Astrocyte of the spinal cord (primary cell): ENCODE results near the gene CD79A.
A peak's percentile ranks its signal among the peaks of the same experiment; 100 is the strongest.

Experiments used
- DNase-seq: peaks from one replicate; pipeline ENCODE4 v3.0.0; 2011; ENCODE audit warnings: low read depth, low spot score
- H3K4me3 ChIP-seq: 2 replicates; pipeline ENCODE4 v1.5.1; 2011; ENCODE audit warnings: low read depth, mild to moderate bottlenecking, low read length, moderate library complexity
- in situ Hi-C: cut with HindIII; loops from 2 replicates; pipeline ENCODE4 v1.10.0; 2017; ENCODE audit warnings: low sequenced_read_pairs
- TF ChIP-seq, protein P1 (sequence below): IDR thresholded peaks from 2 replicates; pipeline ENCODE4 v1.5.1; 2012; ENCODE audit warnings: low read depth, mild to moderate bottlenecking, low read length, inconsistent platforms

CD79A gene

DNA sequence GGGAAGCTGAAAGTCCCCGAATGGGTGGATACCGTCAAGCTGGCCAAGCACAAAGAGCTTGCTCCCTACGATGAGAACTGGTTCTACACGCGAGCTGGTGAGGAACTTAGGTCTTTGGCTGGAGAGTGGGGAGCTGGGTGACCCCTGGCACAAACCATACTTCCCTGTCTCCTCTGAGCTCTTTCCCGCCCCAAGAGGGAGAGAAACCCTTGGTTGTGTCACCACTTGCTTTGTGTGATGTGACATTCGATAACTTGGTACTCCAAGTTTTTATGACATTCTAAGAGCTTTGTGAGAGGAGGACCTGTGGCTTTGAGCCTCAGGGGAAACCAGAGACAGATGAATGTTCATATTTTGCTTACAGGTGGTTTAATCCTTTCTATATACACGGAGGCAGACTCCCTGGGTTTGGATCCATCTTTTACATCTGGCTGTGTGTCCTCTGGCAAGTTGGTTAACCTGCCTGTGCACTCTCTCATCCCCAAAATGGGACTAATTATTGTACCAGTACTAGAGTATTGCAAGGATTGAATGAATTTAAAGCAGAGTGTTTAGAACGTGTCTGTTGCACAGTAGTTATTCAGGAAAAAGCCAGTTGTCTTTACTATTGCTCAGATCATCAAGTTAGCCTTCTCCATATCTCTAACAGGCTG lies 15.8 kb upstream of the CD79A start:
- no peak for DNase-seq
- peak overlapping the region; percentile 79 for H3K4me3 ChIP-seq
- in situ Hi-C loops = no loop called here
- TF ChIP-seq, protein P1, sequence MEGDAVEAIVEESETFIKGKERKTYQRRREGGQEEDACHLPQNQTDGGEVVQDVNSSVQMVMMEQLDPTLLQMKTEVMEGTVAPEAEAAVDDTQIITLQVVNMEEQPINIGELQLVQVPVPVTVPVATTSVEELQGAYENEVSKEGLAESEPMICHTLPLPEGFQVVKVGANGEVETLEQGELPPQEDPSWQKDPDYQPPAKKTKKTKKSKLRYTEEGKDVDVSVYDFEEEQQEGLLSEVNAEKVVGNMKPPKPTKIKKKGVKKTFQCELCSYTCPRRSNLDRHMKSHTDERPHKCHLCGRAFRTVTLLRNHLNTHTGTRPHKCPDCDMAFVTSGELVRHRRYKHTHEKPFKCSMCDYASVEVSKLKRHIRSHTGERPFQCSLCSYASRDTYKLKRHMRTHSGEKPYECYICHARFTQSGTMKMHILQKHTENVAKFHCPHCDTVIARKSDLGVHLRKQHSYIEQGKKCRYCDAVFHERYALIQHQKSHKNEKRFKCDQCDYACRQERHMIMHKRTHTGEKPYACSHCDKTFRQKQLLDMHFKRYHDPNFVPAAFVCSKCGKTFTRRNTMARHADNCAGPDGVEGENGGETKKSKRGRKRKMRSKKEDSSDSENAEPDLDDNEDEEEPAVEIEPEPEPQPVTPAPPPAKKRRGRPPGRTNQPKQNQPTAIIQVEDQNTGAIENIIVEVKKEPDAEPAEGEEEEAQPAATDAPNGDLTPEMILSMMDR = no peak

DNA sequence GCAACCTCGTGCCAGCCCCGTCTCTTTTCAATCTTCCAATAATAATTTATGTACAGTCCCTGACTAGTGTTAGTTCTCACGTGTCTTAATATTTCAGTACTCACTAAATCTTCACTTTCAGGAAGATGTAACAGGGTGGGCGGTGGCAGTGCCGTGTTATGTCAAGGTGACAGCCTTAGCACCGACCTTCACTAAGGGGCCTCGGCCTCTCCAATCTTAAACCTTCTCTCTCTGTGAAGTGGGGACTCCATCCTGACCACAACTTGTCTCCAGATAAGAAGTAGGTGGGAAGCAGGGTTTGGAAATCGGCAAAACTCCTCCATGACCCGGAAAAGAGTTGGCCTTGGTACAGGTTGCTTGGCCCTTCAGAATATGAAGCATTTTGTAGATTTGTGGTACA lies 15.2 kb upstream of the CD79A start:
- in situ Hi-C loops = no loop called here
- DNase-seq = no peak
- peak overlapping the region; percentile 79 for H3K4me3 ChIP-seq
- TF ChIP-seq, protein P1 = no peak

DNA sequence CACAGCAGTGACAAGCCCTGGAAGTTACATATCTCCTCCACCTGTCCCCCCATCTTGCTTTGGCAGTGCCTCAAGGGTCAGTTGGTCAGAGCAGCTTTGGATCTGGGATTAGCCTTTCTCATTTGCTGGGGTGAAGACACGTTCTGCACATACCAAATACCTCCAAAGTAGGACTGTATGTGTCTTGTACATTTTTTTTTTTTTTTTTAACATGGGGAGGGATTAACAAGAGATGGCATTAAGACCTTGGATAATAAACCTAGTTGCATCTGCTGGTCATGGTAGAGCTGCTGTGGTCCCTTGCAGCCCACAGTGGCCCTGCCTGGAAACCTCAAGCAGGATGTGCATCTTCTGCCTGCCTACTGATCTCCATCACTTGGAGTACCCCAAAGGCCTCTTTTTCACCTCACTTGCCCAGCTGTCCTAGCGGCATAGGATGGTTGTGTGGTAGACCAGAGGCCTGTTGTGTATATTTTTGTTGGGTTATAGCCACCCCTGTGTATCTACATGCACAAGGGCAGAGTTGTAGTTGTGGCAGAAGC lies 14.6 kb upstream of the CD79A start:
- in situ Hi-C loops = no loop called here
- TF ChIP-seq, protein P1 = no peak
- H3K4me3 ChIP-seq = no peak overlapping the region
- DNase-seq = no peak

DNA sequence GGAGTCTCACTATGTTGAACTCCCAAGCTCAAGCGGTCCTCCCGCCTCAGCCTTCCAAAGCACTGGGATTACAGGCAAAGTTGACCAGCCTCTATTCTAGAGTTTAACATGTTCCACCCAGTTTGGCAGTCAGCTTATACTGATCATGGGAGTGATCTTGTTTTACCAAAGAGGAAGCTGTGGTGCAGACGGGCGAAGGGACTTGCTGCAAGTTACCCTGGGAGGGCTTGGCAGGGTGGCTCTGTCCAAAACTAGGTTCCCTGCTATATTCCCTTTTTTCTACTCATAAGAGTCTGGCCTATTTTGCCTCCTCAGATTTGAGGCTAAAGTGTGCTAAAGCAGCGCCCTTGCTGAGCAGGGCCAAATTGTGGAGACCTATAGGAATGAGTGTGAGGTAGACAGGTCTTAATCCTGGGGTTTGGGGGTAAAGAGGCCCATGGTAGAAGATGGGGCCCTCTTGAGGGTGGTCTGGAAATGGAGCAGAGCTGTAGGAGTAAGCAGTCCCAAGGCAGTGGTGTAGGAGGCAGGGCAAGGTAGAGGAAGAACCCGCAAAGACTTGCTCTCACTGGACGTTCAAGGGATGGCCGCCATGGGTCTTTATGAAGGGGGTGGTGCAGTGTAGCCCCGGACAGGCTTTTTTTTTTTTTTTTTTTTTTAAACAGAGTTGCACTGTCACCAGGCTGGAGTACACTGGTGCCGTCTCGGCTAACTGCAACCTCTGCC lies 13.7 kb upstream of the CD79A start:
- TF ChIP-seq, protein P1 = no peak
- no peak for DNase-seq
- in situ Hi-C loops = no loop called here
- no peak overlapping the region for H3K4me3 ChIP-seq

DNA sequence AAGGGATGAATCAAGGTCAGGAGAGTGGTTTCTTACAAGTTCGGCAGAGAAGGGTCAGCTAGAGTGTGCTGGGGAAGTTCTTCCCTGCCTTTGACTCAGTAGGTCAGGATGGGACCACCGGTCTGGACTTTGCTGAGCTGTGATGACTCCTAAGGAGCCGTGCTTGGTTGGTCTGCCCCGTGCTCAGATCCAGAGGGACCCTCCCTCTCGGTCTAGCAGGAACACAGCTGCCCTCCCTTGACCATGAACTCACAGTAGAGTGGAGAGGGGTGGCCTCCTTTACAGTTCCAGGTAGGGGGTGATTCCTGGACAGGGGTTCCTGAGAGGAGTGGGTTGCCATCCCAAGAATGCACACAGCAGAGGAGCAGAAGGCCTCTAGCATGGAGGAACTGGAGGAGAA lies 12.7 kb upstream of the CD79A start:
- DNase-seq = no peak
- TF ChIP-seq, protein P1 = no peak
- H3K4me3 ChIP-seq = no peak overlapping the region
- in situ Hi-C loops = no loop called here

DNA sequence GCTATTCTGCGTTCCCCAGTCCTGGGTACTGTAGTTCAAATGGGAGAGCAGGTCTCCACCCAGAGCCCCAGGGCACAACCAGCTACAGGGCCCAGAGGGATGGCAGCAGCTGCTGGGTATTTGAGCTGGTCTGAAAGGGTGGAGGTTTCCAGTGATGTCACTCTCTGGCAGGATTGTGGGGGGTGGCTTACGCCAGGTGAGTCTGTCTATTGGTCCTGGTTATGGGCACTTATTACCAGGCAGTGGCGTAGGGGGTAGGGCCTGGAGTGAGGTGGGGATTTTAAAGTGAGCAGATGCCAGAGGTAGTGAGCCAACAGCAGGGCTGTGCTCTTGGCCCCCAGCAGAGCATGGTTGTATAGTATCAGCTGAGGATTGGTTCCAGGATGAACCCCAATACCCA lies 10.8 kb upstream of the CD79A start:
- TF ChIP-seq, protein P1 = no peak
- H3K4me3 ChIP-seq = no peak overlapping the region
- in situ Hi-C loops = no loop called here
- DNase-seq = no peak
